Neural cell (in vitro differentiated cells): ENCODE results near the gene BMPR1B. TPM values are rescaled to one million over a fixed set of nuclear protein-coding genes. Genes with fewer than 3 reads are reported as not detected.

Experiments
- H2AFZ ChIP-seq: fragments of 200-600, 300-800 bp; sonication (generic), shearing (Covaris generic); 2 replicates; pipeline ENCODE4 v1.6.0; 2014; ENCODE audit warnings: low read depth, mild to moderate bottlenecking, antibody characterized with exemption, low read length, moderate library complexity
- H3F3A ChIP-seq: fragments of 200-600 bp; shearing (Covaris generic); 2 replicates; pipeline ENCODE4 v1.6.1; 2016; ENCODE audit warnings: mild to moderate bottlenecking, moderate library complexity, mixed read lengths, antibody characterized with exemption, low read length; ENCODE audit not compliant: insufficient read depth, poor library complexity, severe bottlenecking
- H3K27ac ChIP-seq: fragments of 200-600, 300-800 bp; sonication (generic), shearing (Covaris generic); 2 replicates; pipeline ENCODE4 v1.5.1; 2014; ENCODE audit warnings: mild to moderate bottlenecking, low read length, moderate library complexity
- H3K27me3 ChIP-seq: fragments of 300-800, 200-600 bp; sonication (generic), shearing (Covaris generic); 2 replicates; pipeline ENCODE4 v1.6.0; 2014; ENCODE audit warnings: mild to moderate bottlenecking, low read depth, low read length, moderate library complexity; ENCODE audit not compliant: insufficient read depth
- H3K36me3 ChIP-seq: fragments of 300-800, 200-600 bp; sonication (generic), shearing (Covaris generic); 2 replicates; pipeline ENCODE4 v1.5.1; 2014; ENCODE audit warnings: mild to moderate bottlenecking, antibody characterized with exemption, low read length, moderate library complexity; ENCODE audit not compliant: insufficient read depth
- H3K4me2 ChIP-seq: fragments of 300-800, 200-600 bp; sonication (generic), shearing (Covaris generic); 2 replicates; pipeline ENCODE4 v1.6.0; 2014; ENCODE audit warnings: mild to moderate bottlenecking, low read length
- H3K4me3 ChIP-seq: fragments of 300-800, 200-600 bp; sonication (generic), shearing (Covaris generic); 2 replicates; pipeline ENCODE4 v1.5.1; 2014; ENCODE audit warnings: mild to moderate bottlenecking, low read length, moderate library complexity
- H3K79me2 ChIP-seq: fragments of 200-600 bp; shearing (Covaris generic); replicated peaks from 2 replicates; pipeline ENCODE4 v1.6.0; 2014; ENCODE audit warnings: mild to moderate bottlenecking, low read length, moderate library complexity; ENCODE audit not compliant: insufficient read depth
- H3K9ac ChIP-seq: fragments of 300-800, 200-600 bp; sonication (generic), shearing (Covaris generic); 2 replicates; pipeline ENCODE4 v1.6.1; 2016; ENCODE audit warnings: mild to moderate bottlenecking, low read length, mixed read lengths
- H3K9me2 ChIP-seq: fragments of 200-600 bp; shearing (Covaris generic); 2 replicates; pipeline ENCODE4 v1.6.1; 2016; ENCODE audit warnings: mild to moderate bottlenecking, low read length, mixed read lengths; ENCODE audit not compliant: insufficient read depth
- H3K9me3 ChIP-seq: fragments of 200-600, 300-800 bp; sonication (generic), shearing (Covaris generic); 2 replicates; pipeline ENCODE4 v1.6.1; 2016; ENCODE audit warnings: mild to moderate bottlenecking, mixed run types, low read length, moderate library complexity, mixed read lengths
- H4K20me1 ChIP-seq: fragments of 200-600 bp; shearing (Covaris generic); 2 replicates; pipeline ENCODE4 v1.6.1; 2016; ENCODE audit warnings: mild to moderate bottlenecking, mixed run types; ENCODE audit not compliant: insufficient read depth
- EP300 ChIP-seq: fragments of 450-650 bp; conservative IDR thresholded peaks from 2 replicates; pipeline ENCODE4 v1.6.1; 2014; ENCODE audit warnings: antibody characterized with exemption, mild to moderate bottlenecking, moderate library complexity; ENCODE audit not compliant: poor library complexity, severe bottlenecking
- EZH2 ChIP-seq: fragments of 200-600, 300-800 bp; shearing (Covaris generic), sonication (generic); IDR thresholded peaks from 2 replicates; pipeline ENCODE4 v1.6.1; 2014; ENCODE audit warnings: antibody characterized with exemption, low read length, borderline replicate concordance, mild to moderate bottlenecking; ENCODE audit not compliant: insufficient read depth, poor library complexity, severe bottlenecking
- MXI1 ChIP-seq: fragments of 450-650 bp; conservative IDR thresholded peaks from 2 replicates; pipeline ENCODE4 v1.6.1; 2014; ENCODE audit warnings: antibody characterized with exemption, mild to moderate bottlenecking; ENCODE audit not compliant: poor library complexity, severe bottlenecking
- POLR2AphosphoS5 ChIP-seq: IDR thresholded peaks from 2 replicates; pipeline ENCODE4 v1.6.1; 2012
- RAD21 ChIP-seq: fragments of 450-650 bp; conservative IDR thresholded peaks from 2 replicates; pipeline ENCODE4 v1.6.1; 2014; ENCODE audit warnings: antibody characterized with exemption, mild to moderate bottlenecking, moderate library complexity
- SMC3 ChIP-seq: fragments of 450-650 bp; conservative IDR thresholded peaks from 2 replicates; pipeline ENCODE4 v1.6.1; 2014; ENCODE audit warnings: antibody characterized with exemption, mild to moderate bottlenecking, moderate library complexity; ENCODE audit not compliant: poor library complexity
- TAF1 ChIP-seq: IDR thresholded peaks from 2 replicates; pipeline ENCODE4 v1.6.1; 2012; ENCODE audit warnings: low read depth
- polyA plus RNA-seq: library from polyadenylated mRNA; depleted of rRNA; stranded (reverse); fragments of >200 nt; gene quantifications from 2 replicates; pipeline ENCODE4 v1.2.3, GENCODE V29; 2014
- TF ChIP-seq, protein P1 (sequence below): fragments of 450-650 bp; IDR thresholded peaks from 2 replicates; pipeline ENCODE4 v1.5.1; 2014; ENCODE audit warnings: antibody characterized with exemption, mild to moderate bottlenecking, moderate library complexity; ENCODE audit not compliant: poor library complexity, severe bottlenecking
- TF ChIP-seq, protein P2 (sequence below): IDR thresholded peaks from 2 replicates; pipeline ENCODE4 v1.6.1; 2012; ENCODE audit warnings: borderline replicate concordance

Gene BMPR1B
- polyA plus RNA-seq, 1 donor from 2014 or later: 1.6 TPM

DNA sequence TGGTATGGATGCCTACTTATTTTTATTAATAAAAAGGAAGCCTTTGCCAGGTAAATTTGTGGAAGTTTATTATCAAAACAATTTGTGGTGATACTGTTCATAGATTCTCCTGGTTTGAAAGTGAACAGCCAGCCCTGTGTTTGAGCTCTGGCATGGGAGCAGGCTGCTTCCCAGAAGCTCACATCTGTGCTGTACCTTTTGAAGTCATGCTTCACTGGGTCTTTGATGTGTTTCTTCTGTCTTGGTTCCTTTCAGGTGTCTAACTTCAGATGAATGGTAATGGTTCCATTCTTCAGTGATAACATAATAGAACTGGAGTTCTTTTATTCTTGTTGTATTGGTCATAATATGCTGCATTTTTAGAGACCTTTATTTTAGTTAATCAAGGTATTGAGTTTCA, 85.5 kb downstream of the BMPR1B start:
- no peaks in the 10 kb centered on the region for H3F3A ChIP-seq
- H3K4me2 ChIP-seq: no peak overlapping the region
- no peaks in the 10 kb centered on the region for H3K9me3 ChIP-seq
- H3K27ac ChIP-seq: no peak overlapping the region
- H3K9ac ChIP-seq: no peak overlapping the region
- no peaks in the 10 kb centered on the region for H3K27me3 ChIP-seq
- H2AFZ ChIP-seq: no peak overlapping the region
- H4K20me1 ChIP-seq: no peaks in the 10 kb centered on the region
- no peak for TF ChIP-seq TAF1
- TF ChIP-seq, protein P1, sequence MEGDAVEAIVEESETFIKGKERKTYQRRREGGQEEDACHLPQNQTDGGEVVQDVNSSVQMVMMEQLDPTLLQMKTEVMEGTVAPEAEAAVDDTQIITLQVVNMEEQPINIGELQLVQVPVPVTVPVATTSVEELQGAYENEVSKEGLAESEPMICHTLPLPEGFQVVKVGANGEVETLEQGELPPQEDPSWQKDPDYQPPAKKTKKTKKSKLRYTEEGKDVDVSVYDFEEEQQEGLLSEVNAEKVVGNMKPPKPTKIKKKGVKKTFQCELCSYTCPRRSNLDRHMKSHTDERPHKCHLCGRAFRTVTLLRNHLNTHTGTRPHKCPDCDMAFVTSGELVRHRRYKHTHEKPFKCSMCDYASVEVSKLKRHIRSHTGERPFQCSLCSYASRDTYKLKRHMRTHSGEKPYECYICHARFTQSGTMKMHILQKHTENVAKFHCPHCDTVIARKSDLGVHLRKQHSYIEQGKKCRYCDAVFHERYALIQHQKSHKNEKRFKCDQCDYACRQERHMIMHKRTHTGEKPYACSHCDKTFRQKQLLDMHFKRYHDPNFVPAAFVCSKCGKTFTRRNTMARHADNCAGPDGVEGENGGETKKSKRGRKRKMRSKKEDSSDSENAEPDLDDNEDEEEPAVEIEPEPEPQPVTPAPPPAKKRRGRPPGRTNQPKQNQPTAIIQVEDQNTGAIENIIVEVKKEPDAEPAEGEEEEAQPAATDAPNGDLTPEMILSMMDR: no peak
- TF ChIP-seq, protein P2, sequence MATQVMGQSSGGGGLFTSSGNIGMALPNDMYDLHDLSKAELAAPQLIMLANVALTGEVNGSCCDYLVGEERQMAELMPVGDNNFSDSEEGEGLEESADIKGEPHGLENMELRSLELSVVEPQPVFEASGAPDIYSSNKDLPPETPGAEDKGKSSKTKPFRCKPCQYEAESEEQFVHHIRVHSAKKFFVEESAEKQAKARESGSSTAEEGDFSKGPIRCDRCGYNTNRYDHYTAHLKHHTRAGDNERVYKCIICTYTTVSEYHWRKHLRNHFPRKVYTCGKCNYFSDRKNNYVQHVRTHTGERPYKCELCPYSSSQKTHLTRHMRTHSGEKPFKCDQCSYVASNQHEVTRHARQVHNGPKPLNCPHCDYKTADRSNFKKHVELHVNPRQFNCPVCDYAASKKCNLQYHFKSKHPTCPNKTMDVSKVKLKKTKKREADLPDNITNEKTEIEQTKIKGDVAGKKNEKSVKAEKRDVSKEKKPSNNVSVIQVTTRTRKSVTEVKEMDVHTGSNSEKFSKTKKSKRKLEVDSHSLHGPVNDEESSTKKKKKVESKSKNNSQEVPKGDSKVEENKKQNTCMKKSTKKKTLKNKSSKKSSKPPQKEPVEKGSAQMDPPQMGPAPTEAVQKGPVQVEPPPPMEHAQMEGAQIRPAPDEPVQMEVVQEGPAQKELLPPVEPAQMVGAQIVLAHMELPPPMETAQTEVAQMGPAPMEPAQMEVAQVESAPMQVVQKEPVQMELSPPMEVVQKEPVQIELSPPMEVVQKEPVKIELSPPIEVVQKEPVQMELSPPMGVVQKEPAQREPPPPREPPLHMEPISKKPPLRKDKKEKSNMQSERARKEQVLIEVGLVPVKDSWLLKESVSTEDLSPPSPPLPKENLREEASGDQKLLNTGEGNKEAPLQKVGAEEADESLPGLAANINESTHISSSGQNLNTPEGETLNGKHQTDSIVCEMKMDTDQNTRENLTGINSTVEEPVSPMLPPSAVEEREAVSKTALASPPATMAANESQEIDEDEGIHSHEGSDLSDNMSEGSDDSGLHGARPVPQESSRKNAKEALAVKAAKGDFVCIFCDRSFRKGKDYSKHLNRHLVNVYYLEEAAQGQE: no peak
- TF ChIP-seq POLR2AphosphoS5: no peak
- TF ChIP-seq SMC3: no peak
- TF ChIP-seq EP300: no peak
- no peak for TF ChIP-seq MXI1
- TF ChIP-seq EZH2: no peak
- no peak for TF ChIP-seq RAD21
- no peak overlapping the region for H3K4me3 ChIP-seq
- no peaks in the 10 kb centered on the region for H3K9me2 ChIP-seq
- H3K36me3 ChIP-seq: no peaks in the 10 kb centered on the region
- H3K79me2 ChIP-seq: no peaks in the 10 kb centered on the region

DNA sequence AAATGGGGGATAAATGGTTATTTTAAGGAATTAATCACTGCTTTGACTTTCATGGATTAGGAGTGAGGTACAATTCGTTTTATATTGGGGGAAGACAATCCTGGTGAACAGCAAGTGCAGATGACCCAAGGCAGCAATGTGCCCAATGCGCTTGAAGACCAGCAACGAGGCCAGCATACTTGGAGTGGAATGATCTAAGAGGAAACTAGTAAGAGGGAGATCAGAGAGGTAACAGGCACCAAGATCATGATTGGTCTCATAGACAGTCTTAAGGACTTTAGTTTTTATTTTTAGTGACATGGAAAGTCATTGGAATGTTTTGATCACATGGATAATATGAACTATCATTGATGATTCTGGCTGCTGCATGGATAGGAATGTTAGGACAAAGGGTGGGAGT, 90.6 kb downstream of the BMPR1B start:
- no peak overlapping the region for H3K27ac ChIP-seq
- H2AFZ ChIP-seq: no peak overlapping the region
- no peak overlapping the region for H3K4me2 ChIP-seq
- no peaks in the 10 kb centered on the region for H3K9me3 ChIP-seq
- H3F3A ChIP-seq: no peaks in the 10 kb centered on the region
- TF ChIP-seq EP300 (no peak), MXI1 (no peak), TAF1 (no peak), POLR2AphosphoS5 (no peak), EZH2 (no peak), RAD21 (no peak), SMC3 (no peak)
- TF ChIP-seq, protein P2: no peak
- TF ChIP-seq, protein P1: no peak
- H3K9me2 ChIP-seq: no peaks in the 10 kb centered on the region
- no peak overlapping the region for H3K4me3 ChIP-seq
- H3K27me3 ChIP-seq: no peaks in the 10 kb centered on the region
- no peaks in the 10 kb centered on the region for H3K79me2 ChIP-seq
- no peaks in the 10 kb centered on the region for H3K36me3 ChIP-seq
- H4K20me1 ChIP-seq: no peaks in the 10 kb centered on the region
- no peak overlapping the region for H3K9ac ChIP-seq
